Stimulated activated CD4-positive, alpha-beta T cell treated with anti-CD3 and anti-CD28 coated beads, Interleukin-4, amount 100 ng/mL, for 48 hours (primary cell): ENCODE measurements around the gene LARGE1.

Source experiments
- DNase-seq, 2 donors: peaks; one replicate each; pipeline ENCODE4 v3.0.0-alpha.2; 2020; ENCODE audit warnings: low read depth in 2 of 2

The LARGE1 gene

GRCh38 chr22:33429281-33429680 lies 491.0 kb downstream of the LARGE1 start:
- DNase-seq, result no peak

- DNase-seq, result no peak
Measured at GRCh38 chr22:33427461-33427860, 492.8 kb downstream of the LARGE1 start.

- DNase-seq, result no peak
Measured at GRCh38 chr22:33426451-33426850, 493.8 kb downstream of the LARGE1 start.

- no peak for DNase-seq
Measured at GRCh38 chr22:33421859-33422258, 498.4 kb downstream of the LARGE1 start.

- DNase-seq, result no peak
Measured at GRCh38 chr22:33418484-33418883, 501.8 kb downstream of the LARGE1 start.

GRCh38 chr22:33415401-33415800 lies 504.9 kb downstream of the LARGE1 start:
- no peak for DNase-seq

- no peak for DNase-seq
Measured at GRCh38 chr22:33409079-33409478, 511.2 kb downstream of the LARGE1 start.

- no peak for DNase-seq
Measured at GRCh38 chr22:33405194-33405593, 515.1 kb downstream of the LARGE1 start.

GRCh38 chr22:33404723-33405122 lies 515.6 kb downstream of the LARGE1 start:
- DNase-seq, result no peak

GRCh38 chr22:33402325-33402724 lies 518.0 kb downstream of the LARGE1 start:
- DNase-seq, result no peak

- no peak for DNase-seq
Measured at GRCh38 chr22:33401291-33401690, 519.0 kb downstream of the LARGE1 start.

- DNase-seq, result no peak
Measured at GRCh38 chr22:33400891-33401290, 519.4 kb downstream of the LARGE1 start.

GRCh38 chr22:33400061-33400840 lies 520.0 kb downstream of the LARGE1 start:
- DNase-seq, result no peak

GRCh38 chr22:33397381-33397907 lies 522.8 kb downstream of the LARGE1 start:
- no peak for DNase-seq

GRCh38 chr22:33393432-33393831 lies 526.8 kb downstream of the LARGE1 start:
- no peak for DNase-seq

GRCh38 chr22:33391298-33391697 lies 529.0 kb downstream of the LARGE1 start:
- DNase-seq, result no peak

- no peak for DNase-seq
Measured at GRCh38 chr22:33389936-33390335, 530.3 kb downstream of the LARGE1 start.

GRCh38 chr22:33386270-33386669 lies 534.0 kb downstream of the LARGE1 start:
- DNase-seq, result no peak

GRCh38 chr22:33385611-33386010 lies 534.7 kb downstream of the LARGE1 start:
- no peak for DNase-seq

GRCh38 chr22:33382436-33382835 lies 537.8 kb downstream of the LARGE1 start:
- DNase-seq, result no peak

GRCh38 chr22:33381531-33382406 lies 538.5 kb downstream of the LARGE1 start:
- DNase-seq, result no peak

GRCh38 chr22:33380789-33381530 lies 539.3 kb downstream of the LARGE1 start:
- no peak for DNase-seq
